Activated naive CD4-positive, alpha-beta T cell treated with anti-CD3 and anti-CD28 coated beads, Interleukin-2, amount 50 U/mL, for 24 hours (primary cell): ENCODE data around the gene SLC9A9.
A peak's percentile ranks its signal among the peaks of the same experiment; 100 is the strongest.

Source experiments
- H3K27ac Mint-ChIP-seq: one replicate; pipeline ENCODE4 v1.8.0; 2021; ENCODE audit warnings: mild to moderate bottlenecking, mixed read lengths
- H3K27me3 Mint-ChIP-seq: one replicate; pipeline ENCODE4 v1.8.0; 2021; ENCODE audit warnings: mixed read lengths
- H3K36me3 Mint-ChIP-seq: one replicate; pipeline ENCODE4 v1.8.0; 2021; ENCODE audit warnings: mixed read lengths
- H3K4me1 Mint-ChIP-seq: one replicate; pipeline ENCODE4 v1.8.0; 2021; ENCODE audit warnings: mixed read lengths
- H3K4me3 Mint-ChIP-seq: one replicate; pipeline ENCODE4 v1.8.0; 2021; ENCODE audit warnings: mild to moderate bottlenecking, mixed read lengths
- H3K9me3 Mint-ChIP-seq: one replicate; pipeline ENCODE4 v1.8.0; 2021; ENCODE audit warnings: mixed read lengths

The SLC9A9 gene

GRCh38 chr3:143757691-143758090, 90.6 kb downstream of the SLC9A9 start:
- peak overlapping the region; percentile 47 for H3K27ac Mint-ChIP-seq
- peaks cover 5% of the 10 kb centered on the region for H3K36me3 Mint-ChIP-seq
- H3K9me3 Mint-ChIP-seq = no peaks in the 10 kb centered on the region
- H3K27me3 Mint-ChIP-seq = no peaks in the 10 kb centered on the region
- no peak overlapping the region for H3K4me3 Mint-ChIP-seq
- H3K4me1 Mint-ChIP-seq = peaks cover 67% of the 10 kb centered on the region

- Mint-ChIP-seq H3K27ac (no peak overlapping the region), H3K4me1 (peaks cover 84% of the 10 kb centered on the region), H3K27me3 (no peaks in the 10 kb centered on the region), H3K9me3 (no peaks in the 10 kb centered on the region), H3K36me3 (peaks cover 5% of the 10 kb centered on the region), H3K4me3 (no peak overlapping the region)
These were observed 92.3 kb downstream of the SLC9A9 start for GRCh38 chr3:143755978-143756377.

GRCh38 chr3:143754090-143754489, 94.2 kb downstream of the SLC9A9 start:
- peaks cover 80% of the 10 kb centered on the region for H3K4me1 Mint-ChIP-seq

GRCh38 chr3:143753456-143753855, 94.8 kb downstream of the SLC9A9 start:
- Mint-ChIP-seq H3K4me3 (peak overlapping the region; percentile 43), H3K27ac (peak overlapping the region; percentile 96), H3K27me3 (no peaks in the 10 kb centered on the region), H3K9me3 (no peaks in the 10 kb centered on the region), H3K36me3 (peaks cover 2% of the 10 kb centered on the region), H3K4me1 (peaks cover 74% of the 10 kb centered on the region)

More at GRCh38 chr3:143754090-143754489, 94.2 kb downstream of the SLC9A9 start:
- Mint-ChIP-seq H3K27ac (peak overlapping the region; percentile 79), H3K4me3 (no peak overlapping the region), H3K36me3 (peaks cover 2% of the 10 kb centered on the region), H3K27me3 (no peaks in the 10 kb centered on the region), H3K9me3 (no peaks in the 10 kb centered on the region)

- peaks cover 2% of the 10 kb centered on the region for H3K36me3 Mint-ChIP-seq
- H3K4me3 Mint-ChIP-seq = peak overlapping the region; percentile 11
- H3K4me1 Mint-ChIP-seq = peaks cover 70% of the 10 kb centered on the region
- H3K27ac Mint-ChIP-seq = peak overlapping the region; percentile 96
- H3K9me3 Mint-ChIP-seq = no peaks in the 10 kb centered on the region
- no peaks in the 10 kb centered on the region for H3K27me3 Mint-ChIP-seq
These were observed 95.3 kb downstream of the SLC9A9 start for GRCh38 chr3:143753006-143753405.

GRCh38 chr3:143751643-143752178, 96.6 kb downstream of the SLC9A9 start:
- peaks cover 1% of the 10 kb centered on the region for H3K36me3 Mint-ChIP-seq
- peaks cover 59% of the 10 kb centered on the region for H3K4me1 Mint-ChIP-seq
- peak overlapping the region; percentile 66 for H3K4me3 Mint-ChIP-seq
- H3K9me3 Mint-ChIP-seq = no peaks in the 10 kb centered on the region
- no peaks in the 10 kb centered on the region for H3K27me3 Mint-ChIP-seq
- peak overlapping the region; percentile 96 for H3K27ac Mint-ChIP-seq

GRCh38 chr3:143750841-143751240, 97.4 kb downstream of the SLC9A9 start:
- Mint-ChIP-seq H3K36me3 (no peaks in the 10 kb centered on the region), H3K9me3 (no peaks in the 10 kb centered on the region), H3K27me3 (no peaks in the 10 kb centered on the region), H3K4me1 (peaks cover 54% of the 10 kb centered on the region), H3K4me3 (no peak overlapping the region), H3K27ac (no peak overlapping the region)

GRCh38 chr3:143749926-143750325, 98.3 kb downstream of the SLC9A9 start:
- peaks cover 51% of the 10 kb centered on the region for H3K4me1 Mint-ChIP-seq
- no peaks in the 10 kb centered on the region for H3K9me3 Mint-ChIP-seq
- no peak overlapping the region for H3K4me3 Mint-ChIP-seq
- H3K36me3 Mint-ChIP-seq = no peaks in the 10 kb centered on the region
- peak overlapping the region; percentile 65 for H3K27ac Mint-ChIP-seq
- no peaks in the 10 kb centered on the region for H3K27me3 Mint-ChIP-seq

- Mint-ChIP-seq H3K36me3 (peaks cover 9% of the 10 kb centered on the region), H3K27ac (no peak overlapping the region), H3K4me1 (peaks cover 3% of the 10 kb centered on the region), H3K4me3 (no peak overlapping the region), H3K27me3 (no peaks in the 10 kb centered on the region), H3K9me3 (peaks cover 11% of the 10 kb centered on the region)
These were observed 111.2 kb downstream of the SLC9A9 start for GRCh38 chr3:143737065-143737464.

- H3K27me3 Mint-ChIP-seq = no peaks in the 10 kb centered on the region
- peaks cover 9% of the 10 kb centered on the region for H3K4me1 Mint-ChIP-seq
- peaks cover 11% of the 10 kb centered on the region for H3K9me3 Mint-ChIP-seq
- no peak overlapping the region for H3K27ac Mint-ChIP-seq
- H3K4me3 Mint-ChIP-seq = no peak overlapping the region
- peaks cover 9% of the 10 kb centered on the region for H3K36me3 Mint-ChIP-seq
These were observed 111.9 kb downstream of the SLC9A9 start for GRCh38 chr3:143736205-143736997.

GRCh38 chr3:143731776-143732175, 116.5 kb downstream of the SLC9A9 start:
- no peaks in the 10 kb centered on the region for H3K9me3 Mint-ChIP-seq
- H3K27ac Mint-ChIP-seq = no peak overlapping the region
- peaks cover 3% of the 10 kb centered on the region for H3K36me3 Mint-ChIP-seq
- peaks cover 11% of the 10 kb centered on the region for H3K4me1 Mint-ChIP-seq
- H3K4me3 Mint-ChIP-seq = no peak overlapping the region
- no peaks in the 10 kb centered on the region for H3K27me3 Mint-ChIP-seq

GRCh38 chr3:143731320-143731719, 116.9 kb downstream of the SLC9A9 start:
- Mint-ChIP-seq H3K4me1 (peaks cover 11% of the 10 kb centered on the region), H3K9me3 (no peaks in the 10 kb centered on the region), H3K27ac (no peak overlapping the region), H3K36me3 (peaks cover 3% of the 10 kb centered on the region), H3K27me3 (no peaks in the 10 kb centered on the region), H3K4me3 (no peak overlapping the region)

- Mint-ChIP-seq H3K27ac (no peak overlapping the region), H3K36me3 (peaks cover 2% of the 10 kb centered on the region), H3K4me1 (peaks cover 11% of the 10 kb centered on the region), H3K9me3 (no peaks in the 10 kb centered on the region), H3K27me3 (no peaks in the 10 kb centered on the region), H3K4me3 (no peak overlapping the region)
These were observed 120.9 kb downstream of the SLC9A9 start for GRCh38 chr3:143727391-143727790.

GRCh38 chr3:143726727-143727126, 121.5 kb downstream of the SLC9A9 start:
- H3K27ac Mint-ChIP-seq = no peak overlapping the region
- H3K4me3 Mint-ChIP-seq = no peak overlapping the region
- no peaks in the 10 kb centered on the region for H3K9me3 Mint-ChIP-seq
- peaks cover 2% of the 10 kb centered on the region for H3K36me3 Mint-ChIP-seq
- H3K4me1 Mint-ChIP-seq = peaks cover 6% of the 10 kb centered on the region
- H3K27me3 Mint-ChIP-seq = no peaks in the 10 kb centered on the region

GRCh38 chr3:143720381-143720780, 127.9 kb downstream of the SLC9A9 start:
- no peaks in the 10 kb centered on the region for H3K9me3 Mint-ChIP-seq
- H3K4me1 Mint-ChIP-seq = no peaks in the 10 kb centered on the region
- peaks cover 12% of the 10 kb centered on the region for H3K36me3 Mint-ChIP-seq
- no peaks in the 10 kb centered on the region for H3K27me3 Mint-ChIP-seq
- no peak overlapping the region for H3K4me3 Mint-ChIP-seq
- no peak overlapping the region for H3K27ac Mint-ChIP-seq

GRCh38 chr3:143718463-143718862, 129.8 kb downstream of the SLC9A9 start:
- peaks cover 12% of the 10 kb centered on the region for H3K36me3 Mint-ChIP-seq
- H3K27me3 Mint-ChIP-seq = no peaks in the 10 kb centered on the region
- H3K4me3 Mint-ChIP-seq = no peak overlapping the region
- H3K27ac Mint-ChIP-seq = no peak overlapping the region
- H3K4me1 Mint-ChIP-seq = no peaks in the 10 kb centered on the region
- H3K9me3 Mint-ChIP-seq = no peaks in the 10 kb centered on the region
